Measurements from ENCODE around the gene C3AR1.

DNA sequence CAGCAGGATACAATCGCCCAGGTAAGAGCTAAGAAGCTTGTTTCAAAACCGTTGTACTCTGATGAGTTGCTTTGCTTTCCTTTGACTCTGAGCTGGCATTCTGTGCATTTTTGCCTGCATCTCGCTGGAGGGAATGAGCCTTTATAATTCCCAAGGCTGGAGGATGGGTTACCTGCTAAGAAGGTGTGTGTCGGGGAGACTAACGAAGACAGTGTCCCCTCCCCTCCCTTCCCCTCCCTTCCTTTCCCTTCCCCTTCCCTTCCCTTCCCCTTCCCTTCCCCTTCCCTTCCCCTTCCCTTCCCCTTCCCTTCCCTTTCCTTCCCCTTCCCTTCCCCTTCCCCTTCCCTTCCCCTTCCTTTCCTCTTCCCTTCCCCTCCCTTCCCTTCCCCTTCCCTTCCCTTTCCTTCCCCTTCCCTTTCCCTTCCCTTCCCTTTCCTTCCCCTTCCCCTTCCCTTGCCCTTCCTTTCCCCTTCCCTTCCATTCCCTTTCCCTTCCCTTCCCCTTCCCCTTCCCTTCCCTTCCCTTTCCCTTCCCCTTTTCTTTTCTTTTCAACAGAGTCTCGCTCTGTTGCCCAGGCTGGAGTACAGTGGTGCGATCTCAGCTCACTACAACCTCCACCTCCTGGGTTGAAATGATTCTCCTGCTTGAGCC, 15.4 kb downstream of the C3AR1 start:
- TF ChIP-seq CTCF (optimal IDR thresholded peaks at IDR 0.05 in 1 of 3, IDR thresholded peaks at IDR 0.05 in 1 of 3, conservative IDR thresholded peaks at IDR 0.05 in 1 of 3; ENCODE audit: extremely low read depth in 1 of 3, insufficient read depth in 2 of 3, low read length in 3 of 3), result no peak
- no peak for TF ChIP-seq EZH2 (IDR thresholded peaks at IDR 0.05; ENCODE audit: low read length)

Measured in keratinocyte (primary cell).